IMR-90 (cell line): Measurements from ENCODE around the gene LPCAT4. TPM values are rescaled to one million over a fixed set of nuclear protein-coding genes. Genes with fewer than 3 reads are reported as not detected.
"Not testable (repeated sequence)": the region's sequence is repeated elsewhere in the genome, so short reads cannot be mapped to it uniquely, and the experiment has no call there.

Source experiments
- ATAC-seq: fragments of 200-7000 bp; cut with Tn5 transposase; 2 replicates; pipeline ENCODE4 v1.9.1; 2020; ENCODE audit warnings: low read depth, mild to moderate bottlenecking, moderate library complexity
- BruUV-seq: library from RNA; stranded (reverse); fragments of 400-500 nt; replicated peaks from 2 replicates; lab custom pipeline; 2021; lab: Mats Ljungman, UMichigan
- CTCF ChIA-PET: fragments of 300-600 bp; formaldehyde crosslinking; extraction: SDS; loops from one replicate; lab custom pipeline; 2021; ENCODE audit warnings: antibody characterized with exemption; lab: Yijun Ruan, JAX
- POLR2A ChIA-PET: fragments of 300-600 bp; sonication (Branson Sonifier 250); formaldehyde crosslinking; loops from one replicate; lab custom pipeline; 2022; ENCODE audit warnings: antibody characterized with exemption; ENCODE audit not compliant: unreplicated experiment; lab: Charles Lee
- DNase-seq: peaks from one replicate; pipeline ENCODE4 v3.0.0; 2013
- H2AFZ ChIP-seq: replicated peaks from 2 replicates; pipeline ENCODE3; 2013; ENCODE audit warnings: low read length, mild to moderate bottlenecking; ENCODE audit not compliant: poor library complexity
- H2AK5ac ChIP-seq: 2 replicates; pipeline ENCODE4 v1.6.1; 2013; ENCODE audit warnings: low read depth, low read length, inconsistent platforms
- H2AK9ac ChIP-seq: replicated peaks from 2 replicates; pipeline ENCODE3; 2013; ENCODE audit warnings: mild to moderate bottlenecking, low read depth, low read length, moderate library complexity; ENCODE audit not compliant: poor library complexity
- H2BK120ac ChIP-seq: 2 replicates; pipeline ENCODE4 v1.6.1; 2013; ENCODE audit warnings: low read depth, low read length, inconsistent platforms
- H2BK15ac ChIP-seq: 3 replicates; pipeline ENCODE4 v1.6.1; 2013; ENCODE audit warnings: low read depth, low read length, inconsistent platforms
- H2BK20ac ChIP-seq: 2 replicates; pipeline ENCODE4 v1.6.1; 2013; ENCODE audit warnings: low read depth, mild to moderate bottlenecking, inconsistent platforms, low read length, moderate library complexity
- H2BK5ac ChIP-seq: 2 replicates; pipeline ENCODE4 v1.6.1; 2013; ENCODE audit warnings: mild to moderate bottlenecking, low read depth, low read length, inconsistent platforms; ENCODE audit not compliant: poor library complexity, severe bottlenecking
- H3K14ac ChIP-seq: replicated peaks from 2 replicates; pipeline ENCODE4 v1.6.1; 2013; ENCODE audit warnings: low read depth, low read length, inconsistent platforms
- H3K18ac ChIP-seq: 2 replicates; pipeline ENCODE4 v1.6.1; 2013; ENCODE audit warnings: low read depth, low read length, control low read depth
- H3K23ac ChIP-seq: 2 replicates; pipeline ENCODE4 v1.6.1; 2013; ENCODE audit warnings: low read depth, low read length, inconsistent platforms
- H3K27ac ChIP-seq: 2 replicates; pipeline ENCODE4 v1.5.1; 2013; ENCODE audit warnings: mild to moderate bottlenecking, control low read depth, low read length; ENCODE audit not compliant: insufficient read depth
- H3K27me3 ChIP-seq: 2 replicates; pipeline ENCODE4 v1.6.1; 2013; ENCODE audit warnings: low read length; ENCODE audit not compliant: control insufficient read depth, insufficient read depth
- H3K36me3 ChIP-seq: 2 replicates; pipeline ENCODE4 v1.6.1; 2013; ENCODE audit warnings: low read length, mixed read lengths; ENCODE audit not compliant: control insufficient read depth, insufficient read depth
- H3K4ac ChIP-seq: 2 replicates; pipeline ENCODE4 v1.6.1; 2013; ENCODE audit warnings: low read depth, low read length, inconsistent platforms
- H3K4me1 ChIP-seq: 2 replicates; pipeline ENCODE4 v1.6.1; 2013; ENCODE audit warnings: low read length, mixed read lengths; ENCODE audit not compliant: control insufficient read depth, insufficient read depth
- H3K4me2 ChIP-seq: 2 replicates; pipeline ENCODE4 v1.6.1; 2013; ENCODE audit warnings: low read depth, mild to moderate bottlenecking, control low read depth, low read length, moderate library complexity
- H3K4me3 ChIP-seq: 2 replicates; pipeline ENCODE4 v1.5.1; 2013; ENCODE audit warnings: low read depth, mild to moderate bottlenecking, control low read depth, low read length, moderate library complexity; ENCODE audit not compliant: insufficient read depth
- H3K56ac ChIP-seq: 2 replicates; pipeline ENCODE4 v1.6.1; 2013; ENCODE audit warnings: low read length, inconsistent platforms; ENCODE audit not compliant: insufficient read depth; ENCODE audit errors: extremely low read depth
- H3K79me1 ChIP-seq, 2 experiments: 2 replicates each; pipeline ENCODE4 v1.6.1; 2013; ENCODE audit warnings: low read length in 2 of 2, inconsistent platforms in 1 of 2, low read depth in 1 of 2
- H3K9ac ChIP-seq: 2 replicates; pipeline ENCODE4 v1.6.1; 2013; ENCODE audit warnings: low read depth, low read length, control low read depth
- H3K9me1 ChIP-seq: 2 replicates; pipeline ENCODE4 v1.6.1; 2013; ENCODE audit warnings: low read length, inconsistent platforms; ENCODE audit not compliant: insufficient read depth
- H3K9me3 ChIP-seq: 2 replicates; pipeline ENCODE4 v1.6.1; 2013; ENCODE audit warnings: low read length; ENCODE audit not compliant: control insufficient read depth, insufficient read depth
- H4K20me1 ChIP-seq: 2 replicates; pipeline ENCODE4 v1.6.1; 2013; ENCODE audit warnings: low read length, inconsistent platforms; ENCODE audit not compliant: insufficient read depth
- H4K5ac ChIP-seq: 2 replicates; pipeline ENCODE4 v1.6.1; 2013; ENCODE audit warnings: mild to moderate bottlenecking, low read depth, low read length, control low read depth
- H4K8ac ChIP-seq, 2 experiments: 2 replicates each; pipeline ENCODE4 v1.6.1; 2013; ENCODE audit warnings: low read depth in 2 of 2, low read length in 2 of 2, control low read depth in 1 of 2, inconsistent platforms in 1 of 2
- H4K91ac ChIP-seq: 2 replicates; pipeline ENCODE4 v1.6.1; 2013; ENCODE audit warnings: low read depth, low read length, inconsistent platforms; ENCODE audit not compliant: insufficient read depth
- WGBS, 2 experiments: methylation state at CpG; one replicate each; pipeline versions ENCODE4 v1.1.5 to v1.1.7; 2013; ENCODE audit warnings: missing lambda C conversion rate in 2 of 2; ENCODE audit not compliant: insufficient read length in 1 of 2; ENCODE audit errors: extremely low coverage in 2 of 2; 5-methylcytosine and 5-hydroxymethylcytosine counted together
- dilution Hi-C: fragments of 300-500 bp; cut with HindIII; formaldehyde crosslinking; loops from one replicate; pipeline ENCODE4 v1.14.3; 2018; ENCODE audit warnings: low sequenced_read_pairs; ENCODE audit not compliant: unreplicated experiment
- in situ Hi-C: fragments of 300-500 bp; cut with MboI; formaldehyde crosslinking; loops from 3 replicates; pipeline ENCODE4 v1.14.3; 2019; ENCODE audit warnings: low sequenced_read_pairs, inconsistent platforms, mixed read lengths
- intact Hi-C: fragments of 100-400 bp; cut with micrococcal nuclease; formaldehyde crosslinking; loops from 2 replicates; pipeline ENCODE4 v1.10.0; 2022
- polyA plus RNA-seq, 3 experiments: library from polyadenylated mRNA; depleted of rRNA; stranded (reverse); fragments of >200 nt; gene quantifications; 2 replicates each; pipeline ENCODE4 v1.2.3, GENCODE V29; 2012; ENCODE audit warnings: low replicate concordance in 1 of 3
- total RNA-seq: library from RNA; depleted of rRNA; stranded (reverse); fragments of >200 nt; gene quantifications from 2 replicates; pipeline ENCODE4 v1.2.3, GENCODE V29; 2012

Gene LPCAT4
- total and polyA plus RNA-seq, 2 of the 4 experiments (the other 2 are of a cell fraction): 3.8 to 44.4 TPM

DNA sequence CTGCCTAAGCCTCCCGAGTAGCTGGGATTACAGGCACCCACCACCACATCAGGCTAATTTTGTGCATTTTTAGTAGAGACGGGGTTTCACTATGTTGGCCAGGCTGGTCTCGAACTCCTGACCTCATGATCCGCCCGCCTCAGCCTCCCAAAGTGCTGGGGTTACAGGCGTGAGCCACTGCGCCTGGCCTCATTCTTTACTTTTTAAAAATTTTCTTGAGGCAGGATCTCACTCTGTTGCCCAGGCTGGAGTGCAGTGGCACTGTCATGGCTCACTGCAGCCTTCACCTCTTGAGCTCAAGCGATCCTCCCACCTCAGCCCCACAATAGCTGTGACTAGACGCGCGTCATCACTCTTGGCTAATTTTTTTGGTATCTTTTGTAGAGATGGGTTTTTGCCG is 14.0 kb downstream of the LPCAT4 start:
- H2BK120ac ChIP-seq, H3K27me3 ChIP-seq, H4K5ac ChIP-seq, H4K91ac ChIP-seq, H3K18ac ChIP-seq, H4K8ac ChIP-seq, H3K23ac ChIP-seq, H3K4me1 ChIP-seq, H3K14ac ChIP-seq, H3K9me1 ChIP-seq, H3K27ac ChIP-seq, H2AFZ ChIP-seq, BruUV-seq, POLR2A ChIA-PET, H2AK5ac ChIP-seq, H3K4me2 ChIP-seq, H3K4ac ChIP-seq, H2BK5ac ChIP-seq, H3K79me1 ChIP-seq, H3K9ac ChIP-seq, H2AK9ac ChIP-seq, DNase-seq, H3K4me3 ChIP-seq, H2BK15ac ChIP-seq, ATAC-seq, intact Hi-C loops, H4K20me1 ChIP-seq, H2BK20ac ChIP-seq, H3K56ac ChIP-seq, in situ Hi-C loops, H3K36me3 ChIP-seq, dilution Hi-C loops, H3K9me3 ChIP-seq: not testable (repeated sequence)
- CTCF ChIA-PET: interaction anchor here (1.4 kb wide), 1 partner anchor 14 kb away, joined by 3 read pairs; the partner anchor contains the start of gene LPCAT4
- WGBS, 2 experiments: no CpG with 5 or more reads among the region's 12 CpGs
